HAP-1 (cell line): ENCODE data around the gene FAM222B.
A peak's percentile ranks its signal among the peaks of the same experiment; 100 is the strongest.
"Not testable (repeated sequence)": the region's sequence is repeated elsewhere in the genome, so short reads cannot be mapped to it uniquely, and the experiment has no call there.

Experiments used
- DNase-seq, 2 experiments: peaks; one replicate each; pipeline ENCODE4 v3.0.0-alpha.2; 2016 to 2020; ENCODE audit warnings: low spot score in 2 of 2
- H3K27me3 ChIP-seq: fragments of 250-450 bp; sonication (Bioruptor Pico); 2 replicates; pipeline ENCODE4 v1.5.1; 2020; ENCODE audit warnings: low read depth, mild to moderate bottlenecking, moderate library complexity
- H3K36me3 ChIP-seq: fragments of 250-450 bp; sonication (Bioruptor Pico); replicated peaks from 2 replicates; pipeline ENCODE4 v1.5.1; 2020; ENCODE audit warnings: mild to moderate bottlenecking
- H3K4me1 ChIP-seq: fragments of 250-450 bp; sonication (Bioruptor Pico); 2 replicates; pipeline ENCODE4 v1.5.1; 2020; ENCODE audit warnings: mild to moderate bottlenecking
- H3K4me3 ChIP-seq: fragments of 250-450 bp; sonication (Bioruptor Pico); 2 replicates; pipeline ENCODE4 v1.5.1; 2020; ENCODE audit warnings: mild to moderate bottlenecking, moderate library complexity
- H3K9me3 ChIP-seq: fragments of 250-450 bp; sonication (Bioruptor Pico); 2 replicates; pipeline ENCODE4 v1.5.1; 2020; ENCODE audit warnings: mild to moderate bottlenecking, moderate library complexity
- in situ Hi-C: fragments of 300-500 bp; cut with MboI; formaldehyde crosslinking; loops from 3 replicates; pipeline ENCODE4 v1.14.3; 2020; ENCODE audit warnings: low sequenced_read_pairs, inconsistent platforms, mixed read lengths

Gene FAM222B

GRCh38 chr17:28737316-28737715, 105.3 kb downstream of the FAM222B start:
- H3K9me3 ChIP-seq = no peaks in the 10 kb centered on the region
- DNase-seq = no peak
- peaks cover 13% of the 10 kb centered on the region for H3K4me1 ChIP-seq
- no peaks in the 10 kb centered on the region for H3K27me3 ChIP-seq
- H3K4me3 ChIP-seq = no peak overlapping the region
- in situ Hi-C loops = no loop called here
- peaks cover 5% of the 10 kb centered on the region for H3K36me3 ChIP-seq

- DNase-seq, H3K27me3 ChIP-seq, in situ Hi-C loops, H3K4me3 ChIP-seq, H3K9me3 ChIP-seq, H3K36me3 ChIP-seq: not testable (repeated sequence)
- H3K4me1 ChIP-seq = peaks cover 13% of the 10 kb centered on the region
Observed at GRCh38 chr17:28735913-28736769, 106.4 kb downstream of the FAM222B start.

GRCh38 chr17:28735242-28735722, 107.3 kb downstream of the FAM222B start:
- Histone ChIP-seq H3K9me3 (no peaks in the 10 kb centered on the region), H3K4me3 (no peak overlapping the region), H3K36me3 (peaks cover 5% of the 10 kb centered on the region), H3K4me1 (peaks cover 13% of the 10 kb centered on the region), H3K27me3 (no peaks in the 10 kb centered on the region)
- no peak for DNase-seq
- in situ Hi-C loops = no loop called here

GRCh38 chr17:28734712-28735241, 107.8 kb downstream of the FAM222B start:
- Histone ChIP-seq H3K4me3 (no peak overlapping the region), H3K36me3 (peaks cover 5% of the 10 kb centered on the region), H3K9me3 (no peaks in the 10 kb centered on the region), H3K4me1 (peaks cover 13% of the 10 kb centered on the region), H3K27me3 (no peaks in the 10 kb centered on the region)
- in situ Hi-C loops = no loop called here
- DNase-seq = no peak

- Histone ChIP-seq H3K27me3 (no peaks in the 10 kb centered on the region), H3K36me3 (peaks cover 5% of the 10 kb centered on the region), H3K4me3 (no peak overlapping the region), H3K4me1 (peaks cover 15% of the 10 kb centered on the region), H3K9me3 (no peaks in the 10 kb centered on the region)
- in situ Hi-C loops = no loop called here
- peak; percentile 49 to 93 for DNase-seq
Observed at GRCh38 chr17:28733346-28733745, 109.2 kb downstream of the FAM222B start.

- no peak for DNase-seq
- Histone ChIP-seq H3K27me3 (no peaks in the 10 kb centered on the region), H3K4me3 (no peak overlapping the region), H3K9me3 (no peaks in the 10 kb centered on the region), H3K4me1 (peaks cover 31% of the 10 kb centered on the region), H3K36me3 (peaks cover 10% of the 10 kb centered on the region)
- in situ Hi-C loops = no loop called here
Observed at GRCh38 chr17:28729950-28730330, 112.7 kb downstream of the FAM222B start.

- Histone ChIP-seq H3K4me3 (peak within 1 kb of the TSS; percentile 56), H3K27me3 (no peaks in the 10 kb centered on the region), H3K4me1 (peaks cover 33% of the 10 kb centered on the region), H3K9me3 (no peaks in the 10 kb centered on the region), H3K36me3 (peaks cover 19% of the 10 kb centered on the region)
- in situ Hi-C loops = no loop called here
- peak; percentile 93 to 98 for DNase-seq
Observed at GRCh38 chr17:28728364-28729200, 114.0 kb downstream of the FAM222B start, which contains the start of gene NEK8. TSS of gene NEK8 (plus strand) at chr17:28728788. CDS start at chr17:28728814, 26 bp downstream.

GRCh38 chr17:28726627-28727491, 115.7 kb downstream of the FAM222B start:
- Histone ChIP-seq H3K4me3 (peak overlapping the region; percentile 56), H3K9me3 (no peaks in the 10 kb centered on the region), H3K36me3 (peaks cover 36% of the 10 kb centered on the region), H3K27me3 (no peaks in the 10 kb centered on the region), H3K4me1 (peaks cover 37% of the 10 kb centered on the region)
- in situ Hi-C loops = no loop called here
- DNase-seq = peak; percentile 96 to 97

GRCh38 chr17:28726226-28726626, 116.4 kb downstream of the FAM222B start, which contains the start of gene TLCD1:
TSS of gene TLCD1 (minus strand) at chr17:28726233. CDS start at chr17:28726097, 136 bp downstream.
- no peaks in the 10 kb centered on the region for H3K9me3 ChIP-seq
- DNase-seq = peak; percentile 64 to 86
- H3K27me3 ChIP-seq = no peaks in the 10 kb centered on the region
- peaks cover 37% of the 10 kb centered on the region for H3K4me1 ChIP-seq
- peaks cover 42% of the 10 kb centered on the region for H3K36me3 ChIP-seq
- H3K4me3 ChIP-seq = peak within 1 kb of the TSS; percentile 56
- in situ Hi-C loops = no loop called here

- Histone ChIP-seq H3K9me3 (no peaks in the 10 kb centered on the region), H3K27me3 (no peaks in the 10 kb centered on the region), H3K4me3 (peak overlapping the region; percentile 56), H3K4me1 (peaks cover 37% of the 10 kb centered on the region), H3K36me3 (peaks cover 47% of the 10 kb centered on the region)
- DNase-seq = peak; percentile 84 to 91
- in situ Hi-C loops = no loop called here
Observed at GRCh38 chr17:28725660-28726225, 116.8 kb downstream of the FAM222B start.

- H3K4me3 ChIP-seq = peak overlapping the region; percentile 56
- no peaks in the 10 kb centered on the region for H3K9me3 ChIP-seq
- peaks cover 52% of the 10 kb centered on the region for H3K36me3 ChIP-seq
- DNase-seq = peak in 1 of 2 experiments; percentile 53
- in situ Hi-C loops = no loop called here
- peaks cover 37% of the 10 kb centered on the region for H3K4me1 ChIP-seq
- no peaks in the 10 kb centered on the region for H3K27me3 ChIP-seq
Observed at GRCh38 chr17:28725166-28725659, 117.4 kb downstream of the FAM222B start.

- Histone ChIP-seq H3K9me3 (no peaks in the 10 kb centered on the region), H3K4me1 (peaks cover 37% of the 10 kb centered on the region)
Observed at GRCh38 chr17:28724500-28725165, 118.0 kb downstream of the FAM222B start.

More at GRCh38 chr17:28724500-28725165, 118.0 kb downstream of the FAM222B start:
- peaks cover 56% of the 10 kb centered on the region for H3K36me3 ChIP-seq
- peak overlapping the region; percentile 56 for H3K4me3 ChIP-seq
- DNase-seq = peak in 1 of 2 experiments; percentile 47
- no peaks in the 10 kb centered on the region for H3K27me3 ChIP-seq
- in situ Hi-C loops = no loop called here
